Astrocyte of the spinal cord (primary cell): ENCODE data around the gene PKHD1.

ENCODE experiments used
- DNase-seq: peaks from one replicate; pipeline ENCODE4 v3.0.0; 2011; ENCODE audit warnings: low read depth, low spot score
- H3K4me3 ChIP-seq: 2 replicates; pipeline ENCODE4 v1.5.1; 2011; ENCODE audit warnings: low read depth, mild to moderate bottlenecking, low read length, moderate library complexity
- CTCF ChIP-seq: IDR thresholded peaks from 2 replicates; pipeline ENCODE4 v1.5.1; 2012; ENCODE audit warnings: low read depth, mild to moderate bottlenecking, low read length, inconsistent platforms
- in situ Hi-C: cut with HindIII; loops from 2 replicates; pipeline ENCODE4 v1.10.0; 2017; ENCODE audit warnings: low sequenced_read_pairs

The PKHD1 gene

GRCh38 chr6:52124126-52125121 is 37.0 kb upstream of the PKHD1 start:
- no peak for TF ChIP-seq CTCF
- no peak overlapping the region for H3K4me3 ChIP-seq
- in situ Hi-C loops, result no loop called here
- DNase-seq, result no peak

GRCh38 chr6:52123251-52123650 is 35.8 kb upstream of the PKHD1 start:
- TF ChIP-seq CTCF, result no peak
- H3K4me3 ChIP-seq, result no peak overlapping the region
- no peak for DNase-seq
- in situ Hi-C loops, result no loop called here

GRCh38 chr6:52117352-52117751 is 29.9 kb upstream of the PKHD1 start:
- no peak for DNase-seq
- H3K4me3 ChIP-seq, result no peak overlapping the region
- in situ Hi-C loops, result no loop called here
- TF ChIP-seq CTCF, result no peak

- DNase-seq, result no peak
- no peak overlapping the region for H3K4me3 ChIP-seq
- no peak for TF ChIP-seq CTCF
- in situ Hi-C loops, result no loop called here
Measured at GRCh38 chr6:52116605-52116948, 29.2 kb upstream of the PKHD1 start.

GRCh38 chr6:52115891-52116604 is 28.6 kb upstream of the PKHD1 start:
- no peak for TF ChIP-seq CTCF
- H3K4me3 ChIP-seq, result no peak overlapping the region
- in situ Hi-C loops, result no loop called here
- DNase-seq, result no peak

- DNase-seq, result no peak
- TF ChIP-seq CTCF, result no peak
- in situ Hi-C loops, result no loop called here
- H3K4me3 ChIP-seq, result no peak overlapping the region
Measured at GRCh38 chr6:52115145-52115741, 27.8 kb upstream of the PKHD1 start.
